Liver (tissue), 9 donors: Measurements from ENCODE around the gene GREB1. TPM values are rescaled to one million over a fixed set of nuclear protein-coding genes. Genes with fewer than 3 reads are reported as not detected.

Source experiments
- DNase-seq: peaks from one replicate; pipeline ENCODE4 v3.0.0-alpha.2; 2017; ENCODE audit warnings: low spot score
- H3K27ac ChIP-seq, 2 donors: one replicate each; pipeline ENCODE4 v1.7.0; 2013; ENCODE audit warnings: inconsistent platforms in 2 of 2, low read length in 2 of 2, control low read depth in 1 of 2, low read depth in 1 of 2, mild to moderate bottlenecking in 1 of 2
- H3K27me3 ChIP-seq, 4 donors: one replicate each; pipeline versions ENCODE4 v1.6.1 to v1.7.0; 2013; ENCODE audit warnings: low read length in 3 of 4, inconsistent platforms in 1 of 4, mild to moderate bottlenecking in 1 of 4, moderate library complexity in 1 of 4; ENCODE audit not compliant: control insufficient read depth in 4 of 4, insufficient read depth in 4 of 4
- H3K36me3 ChIP-seq, 4 donors: one replicate each; pipeline versions ENCODE4 v1.6.1 to v1.7.0; 2013; ENCODE audit warnings: low read length in 3 of 4, mild to moderate bottlenecking in 3 of 4, low read depth in 1 of 4, moderate library complexity in 1 of 4; ENCODE audit not compliant: control insufficient read depth in 4 of 4, insufficient read depth in 3 of 4
- H3K4me1 ChIP-seq, 4 donors: one replicate each; pipeline versions ENCODE4 v1.6.1 to v1.7.0; 2013; ENCODE audit warnings: low read length in 3 of 4, mild to moderate bottlenecking in 3 of 4, moderate library complexity in 1 of 4; ENCODE audit not compliant: control insufficient read depth in 4 of 4, insufficient read depth in 4 of 4
- H3K4me3 ChIP-seq, 3 donors: one replicate each; pipeline versions ENCODE4 v1.6.1 to v1.7.0; 2013; ENCODE audit warnings: low read length in 3 of 3, control low read depth in 1 of 3, low read depth in 1 of 3, mild to moderate bottlenecking in 1 of 3
- H3K9ac ChIP-seq, 2 donors: one replicate each; pipeline ENCODE4 v1.7.0; 2013; ENCODE audit warnings: low read length in 2 of 2, mild to moderate bottlenecking in 2 of 2, moderate library complexity in 2 of 2, control low read depth in 1 of 2, low read depth in 1 of 2
- H3K9me3 ChIP-seq, 4 donors: one replicate each; pipeline versions ENCODE4 v1.6.1 to v1.7.0; 2013; ENCODE audit warnings: low read length in 3 of 4; ENCODE audit not compliant: control insufficient read depth in 4 of 4
- ATF3 ChIP-seq: IDR thresholded peaks from 2 replicates; pipeline ENCODE4 v1.6.1; 2016; ENCODE audit warnings: antibody characterized with exemption
- CTCF ChIP-seq: fragments of 150-350 bp; IDR thresholded peaks from 2 replicates; pipeline ENCODE4 v1.5.1; 2017; ENCODE audit warnings: improper control_type of control experiment, low read depth, low read length; ENCODE audit not compliant: missing input control
- EGR1 ChIP-seq, 2 donors: IDR thresholded peaks; 2 replicates each; pipeline ENCODE4 v1.6.1; 2016 to 2018; ENCODE audit warnings: antibody characterized with exemption in 2 of 2, low read depth in 2 of 2
- FOXA1 ChIP-seq: IDR thresholded peaks from 2 replicates; pipeline ENCODE4 v1.6.1; 2016; ENCODE audit warnings: antibody characterized with exemption
- FOXA2 ChIP-seq: IDR thresholded peaks from 2 replicates; pipeline ENCODE4 v1.6.1; 2016; ENCODE audit warnings: antibody characterized with exemption
- GABPA ChIP-seq, 2 donors: IDR thresholded peaks in 1 of 2; conservative IDR thresholded peaks in 1 of 2; 2 replicates each; pipeline ENCODE4 v1.6.1; 2016; ENCODE audit warnings: antibody characterized with exemption in 2 of 2, mild to moderate bottlenecking in 1 of 2, moderate library complexity in 1 of 2
- HNF4A ChIP-seq, 2 donors: conservative IDR thresholded peaks; 2 replicates each; pipeline ENCODE4 v1.6.1; 2016; ENCODE audit warnings: antibody characterized with exemption in 2 of 2, mild to moderate bottlenecking in 2 of 2
- HNF4G ChIP-seq: IDR thresholded peaks from 2 replicates; pipeline ENCODE4 v1.6.1; 2016; ENCODE audit warnings: antibody characterized with exemption
- JUND ChIP-seq, 2 donors: IDR thresholded peaks; 2 replicates each; pipeline ENCODE4 v1.6.1; 2016; ENCODE audit warnings: antibody characterized with exemption in 2 of 2
- NR2F2 ChIP-seq: IDR thresholded peaks from 2 replicates; pipeline ENCODE4 v1.6.1; 2016; ENCODE audit warnings: antibody characterized with exemption
- RAD21 ChIP-seq, 2 donors: IDR thresholded peaks; 2 replicates each; pipeline ENCODE4 v1.6.1; 2016; ENCODE audit warnings: antibody characterized with exemption in 2 of 2, mild to moderate bottlenecking in 2 of 2
- REST ChIP-seq: IDR thresholded peaks from 2 replicates; pipeline ENCODE4 v1.6.1; 2016; ENCODE audit warnings: antibody characterized with exemption, mild to moderate bottlenecking
- RXRA ChIP-seq, 2 donors: IDR thresholded peaks; 2 replicates each; pipeline ENCODE4 v1.6.1; 2017 to 2018; ENCODE audit warnings: antibody characterized with exemption in 2 of 2, mild to moderate bottlenecking in 1 of 2
- SP1 ChIP-seq: IDR thresholded peaks from 2 replicates; pipeline ENCODE4 v1.6.1; 2018; ENCODE audit warnings: antibody characterized with exemption, mild to moderate bottlenecking
- TAF1 ChIP-seq: conservative IDR thresholded peaks from 2 replicates; pipeline ENCODE4 v1.6.1; 2016; ENCODE audit warnings: antibody characterized with exemption, mild to moderate bottlenecking
- YY1 ChIP-seq: IDR thresholded peaks from 2 replicates; pipeline ENCODE4 v1.6.1; 2016; ENCODE audit warnings: antibody characterized with exemption, mild to moderate bottlenecking
- ZBTB33 ChIP-seq: IDR thresholded peaks from 2 replicates; pipeline ENCODE4 v1.6.1; 2016; ENCODE audit warnings: antibody characterized with exemption
- WGBS: extraction: QIAGEN DNeasy Blood & Tissue Kit; methylation state at CpG from one replicate; pipeline ENCODE4 v1.1.7; 2013; 5-methylcytosine and 5-hydroxymethylcytosine counted together
- polyA plus RNA-seq, 2 donors: library from polyadenylated mRNA; stranded (reverse) in 1 of 2; unstranded in 1 of 2; fragments of 200-250 nt in 1 of 2; fragments of >200 nt in 1 of 2; fragmentation: Nextera tagmentation in 1 of 2; extraction: Ambion mirVana in 1 of 2; gene quantifications; one replicate each; pipeline versions ENCODE4 v1.2.1 to v1.2.3, GENCODE V29; 2013 to 2015
- total RNA-seq, 2 donors: library from RNA; depleted of rRNA; stranded (reverse); fragments of >200 nt; gene quantifications; one replicate each; pipeline ENCODE4 v1.2.3, GENCODE V29; 2014
- TF ChIP-seq, protein P1 (sequence below): IDR thresholded peaks from 2 replicates; pipeline ENCODE4 v1.6.1; 2016; ENCODE audit warnings: antibody characterized with exemption
- donor health status: healthy.
- donor health status: healthy.
- donor health status: healthy.
- donor health status: healthy.
- donor health status: healthy.

GREB1 gene
- total and polyA plus RNA-seq, 4 donors = 1.0 to 6.3 (median 3.6) TPM

DNA sequence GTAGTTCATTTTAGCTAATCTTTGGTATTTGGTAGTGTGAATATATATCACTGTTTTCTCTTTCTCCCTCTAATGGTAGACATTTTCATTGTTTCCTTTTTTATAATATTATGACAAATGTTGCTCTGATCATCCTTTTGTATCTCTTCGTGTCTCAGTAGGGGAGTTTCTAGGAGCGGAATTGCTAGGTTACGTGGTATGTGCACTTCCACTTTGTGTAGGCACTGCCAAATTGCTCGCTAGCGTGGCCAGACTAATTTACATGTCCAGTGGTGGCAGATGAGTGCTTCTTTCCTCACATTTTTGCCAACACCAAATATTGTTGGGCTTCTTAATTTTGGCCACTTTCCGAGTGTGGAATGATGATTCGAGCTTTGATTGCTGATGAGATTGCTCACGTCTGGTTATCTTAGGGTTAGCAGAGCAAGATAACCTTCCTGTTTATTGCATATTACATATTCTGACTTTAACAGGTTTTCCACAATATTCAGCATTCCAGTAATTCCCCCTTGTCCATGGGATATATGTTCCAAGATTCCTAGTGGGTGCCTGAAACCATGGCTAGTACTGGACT is 30.4 kb upstream of the GREB1 start (continued):
- TF ChIP-seq REST (no peak), FOXA1 (no peak), GABPA (IDR thresholded peaks at IDR 0.05 in 1 of 2, conservative IDR thresholded peaks at IDR 0.05 in 1 of 2) (no peak)

GRCh38 chr2:11505652-11506610 is 27.9 kb upstream of the GREB1 start:
- Histone ChIP-seq H3K4me3 (no peak overlapping the region), H3K36me3 (no peaks in the 10 kb centered on the region), H3K27ac (peak overlapping the region; percentile 9 to 32), H3K9me3 (peaks cover 0 to 4% (median 1%) of the 10 kb centered on the region in 4 donors), H3K27me3 (no peaks in the 10 kb centered on the region), H3K9ac (no peak overlapping the region), H3K4me1 (peaks cover 5 to 29% (median 27%) of the 10 kb centered on the region in 4 donors)
- WGBS = 31% methylated on average over 11 of the region's 11 CpGs
- TF ChIP-seq HNF4A (conservative IDR thresholded peaks at IDR 0.05) (peak; percentile 81 to 84), RXRA (IDR thresholded peaks at IDR 0.05) (peak; percentile 47 to 75), FOXA2 (no peak), GABPA (IDR thresholded peaks at IDR 0.05 in 1 of 2, conservative IDR thresholded peaks at IDR 0.05 in 1 of 2) (no peak), CTCF (no peak), NR2F2 (no peak), SP1 (peak; percentile 91), JUND (IDR thresholded peaks at IDR 0.05) (peak in 1 of 2 donors; percentile 34), ZBTB33 (no peak), FOXA1 (no peak), TAF1 (no peak), ATF3 (no peak), EGR1 (IDR thresholded peaks at IDR 0.05; ENCODE audit: low read depth in 2 of 2) (peak in 1 of 2 donors; percentile 10), RAD21 (IDR thresholded peaks at IDR 0.05) (peak; percentile 25 to 26), YY1 (peak; percentile 60), REST (no peak), HNF4G (peak; percentile 57)
- TF ChIP-seq, protein P1, sequence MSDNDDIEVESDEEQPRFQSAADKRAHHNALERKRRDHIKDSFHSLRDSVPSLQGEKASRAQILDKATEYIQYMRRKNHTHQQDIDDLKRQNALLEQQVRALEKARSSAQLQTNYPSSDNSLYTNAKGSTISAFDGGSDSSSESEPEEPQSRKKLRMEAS = peak; percentile 57
- no peak for DNase-seq
